C4-2B (cell line): ENCODE results near the gene LMAN2.

Experiments used
- H3K27ac ChIP-seq: fragments of 450-650 bp; 2 replicates; pipeline ENCODE4 v1.5.1; 2017
- CTCF ChIP-seq: fragments of 450-650 bp; conservative IDR thresholded peaks from 2 replicates; pipeline ENCODE4 v1.5.1; 2017; ENCODE audit warnings: mild to moderate bottlenecking
- ZFX ChIP-seq: fragments of 450-650 bp; IDR thresholded peaks from 2 replicates; pipeline ENCODE4 v1.6.1; 2017

Gene LMAN2

DNA sequence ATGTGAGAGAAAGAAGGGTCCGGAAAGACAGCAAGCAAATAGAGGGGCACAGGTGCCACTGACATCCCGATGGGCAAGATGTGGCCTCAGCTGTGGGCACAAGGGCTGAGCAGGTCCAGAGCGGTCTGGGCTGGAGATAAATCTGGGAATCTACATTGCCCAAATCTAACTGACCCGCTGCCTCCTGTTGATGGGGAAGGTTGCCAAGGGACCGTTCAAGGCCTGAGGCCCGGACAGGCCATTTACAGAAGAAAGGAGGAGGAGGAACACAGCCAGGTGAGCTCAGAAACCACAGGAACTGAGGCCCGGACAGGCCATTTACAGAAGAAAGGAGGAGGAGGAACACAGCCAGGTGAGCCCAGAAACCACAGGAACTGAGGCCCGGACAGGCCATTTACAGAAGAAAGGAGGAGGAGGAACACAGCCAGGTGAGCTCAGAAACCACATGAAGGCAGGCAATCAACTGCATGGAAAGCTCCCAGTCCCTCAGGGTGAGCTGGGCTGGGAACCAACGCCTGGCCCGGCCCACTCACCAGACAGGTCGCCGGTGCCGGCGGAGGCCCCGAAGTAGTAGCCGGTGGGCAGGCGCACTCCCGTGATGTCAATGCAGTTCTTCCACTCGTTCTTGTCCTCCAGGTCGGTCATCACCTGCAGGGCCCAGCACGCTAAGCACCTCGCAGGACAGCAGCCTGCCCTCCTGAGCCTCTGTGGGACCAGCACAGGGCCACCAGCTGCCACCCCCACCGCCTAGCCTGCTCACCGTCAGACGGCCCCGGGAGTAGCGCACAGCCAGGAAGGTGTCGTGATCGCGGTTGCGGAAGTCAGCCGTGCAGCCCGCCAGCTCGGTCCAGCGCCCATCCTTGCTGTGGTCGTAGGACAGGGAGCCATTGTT lies 14.6 kb downstream of the LMAN2 start:
- no peak overlapping the region for H3K27ac ChIP-seq
- no peak for TF ChIP-seq CTCF
- TF ChIP-seq ZFX: no peak

GRCh38 chr5:177336112-177336511 lies 15.4 kb downstream of the LMAN2 start:
- no peak overlapping the region for H3K27ac ChIP-seq
- TF ChIP-seq CTCF: no peak
- TF ChIP-seq ZFX: no peak

- TF ChIP-seq CTCF: no peak
- no peak for TF ChIP-seq ZFX
- no peak overlapping the region for H3K27ac ChIP-seq
These were observed 15.8 kb downstream of the LMAN2 start for GRCh38 chr5:177335701-177336065.

- no peak for TF ChIP-seq ZFX
- TF ChIP-seq CTCF: no peak
- no peak overlapping the region for H3K27ac ChIP-seq
These were observed 16.4 kb downstream of the LMAN2 start for GRCh38 chr5:177334781-177335700.

GRCh38 chr5:177334155-177334551 lies 17.3 kb downstream of the LMAN2 start:
- no peak for TF ChIP-seq CTCF
- TF ChIP-seq ZFX: no peak
- no peak overlapping the region for H3K27ac ChIP-seq

- TF ChIP-seq ZFX (no peak), CTCF (no peak)
- no peak overlapping the region for H3K27ac ChIP-seq
These were observed 17.9 kb downstream of the LMAN2 start for GRCh38 chr5:177333420-177334154.
